ENCODE measurements around the gene TESMIN.

The TESMIN gene

GRCh38 chr11:68761801-68762200 is 10.5 kb upstream of the TESMIN start:
- H3K4me1 ChIP-seq (ENCODE audit: insufficient read depth, low read length) = no peaks in the 10 kb centered on the region
- no peak overlapping the region for H3K9ac ChIP-seq (ENCODE audit: low read length)
- peaks cover 77% of the 10 kb centered on the region for H3K36me3 ChIP-seq (ENCODE audit: insufficient read depth, low read length)
- no peak overlapping the region for H3K4me3 ChIP-seq (ENCODE audit: low read depth in 1 of 2, low read length in 2 of 2)
- no peaks in the 10 kb centered on the region for H3K27me3 ChIP-seq (ENCODE audit: control insufficient read depth in 1 of 2, insufficient read depth in 2 of 2, low read length in 2 of 2)
- H3K9me3 ChIP-seq (ENCODE audit: low read length) = no peaks in the 10 kb centered on the region
- no peak overlapping the region for H3K27ac ChIP-seq (ENCODE audit: low read depth, low read length)

GRCh38 chr11:68759991-68760390 is 8.7 kb upstream of the TESMIN start:
- Histone ChIP-seq H3K27me3 (ENCODE audit: control insufficient read depth in 1 of 2, insufficient read depth in 2 of 2, low read length in 2 of 2) (no peaks in the 10 kb centered on the region), H3K9me3 (ENCODE audit: low read length) (no peaks in the 10 kb centered on the region), H3K9ac (ENCODE audit: low read length) (no peak overlapping the region), H3K4me3 (ENCODE audit: low read depth in 1 of 2, low read length in 2 of 2) (no peak overlapping the region), H3K27ac (ENCODE audit: low read depth, low read length) (no peak overlapping the region), H3K36me3 (ENCODE audit: insufficient read depth, low read length) (peaks cover 74% of the 10 kb centered on the region), H3K4me1 (ENCODE audit: insufficient read depth, low read length) (no peaks in the 10 kb centered on the region)

GRCh38 chr11:68757711-68758110 is 6.4 kb upstream of the TESMIN start:
- H3K27ac ChIP-seq (ENCODE audit: low read depth, low read length) = no peak overlapping the region
- H3K27me3 ChIP-seq (ENCODE audit: control insufficient read depth in 1 of 2, insufficient read depth in 2 of 2, low read length in 2 of 2) = no peaks in the 10 kb centered on the region
- H3K4me1 ChIP-seq (ENCODE audit: insufficient read depth, low read length) = no peaks in the 10 kb centered on the region
- H3K36me3 ChIP-seq (ENCODE audit: insufficient read depth, low read length) = peaks cover 64% of the 10 kb centered on the region
- no peak overlapping the region for H3K4me3 ChIP-seq (ENCODE audit: low read depth in 1 of 2, low read length in 2 of 2)
- no peaks in the 10 kb centered on the region for H3K9me3 ChIP-seq (ENCODE audit: low read length)
- no peak overlapping the region for H3K9ac ChIP-seq (ENCODE audit: low read length)

GRCh38 chr11:68756171-68756766 is 4.9 kb upstream of the TESMIN start:
- no peak overlapping the region for H3K4me3 ChIP-seq (ENCODE audit: low read depth in 1 of 2, low read length in 2 of 2)
- no peak overlapping the region for H3K9ac ChIP-seq (ENCODE audit: low read length)
- peaks cover 52% of the 10 kb centered on the region for H3K36me3 ChIP-seq (ENCODE audit: insufficient read depth, low read length)
- H3K27me3 ChIP-seq (ENCODE audit: control insufficient read depth in 1 of 2, insufficient read depth in 2 of 2, low read length in 2 of 2) = no peaks in the 10 kb centered on the region
- H3K9me3 ChIP-seq (ENCODE audit: low read length) = no peaks in the 10 kb centered on the region
- H3K4me1 ChIP-seq (ENCODE audit: insufficient read depth, low read length) = no peaks in the 10 kb centered on the region
- no peak overlapping the region for H3K27ac ChIP-seq (ENCODE audit: low read depth, low read length)

- no peak overlapping the region for H3K27ac ChIP-seq (ENCODE audit: low read depth, low read length)
- H3K4me3 ChIP-seq (ENCODE audit: low read depth in 1 of 2, low read length in 2 of 2) = no peak overlapping the region
- no peaks in the 10 kb centered on the region for H3K4me1 ChIP-seq (ENCODE audit: insufficient read depth, low read length)
- peaks cover 33% of the 10 kb centered on the region for H3K36me3 ChIP-seq (ENCODE audit: insufficient read depth, low read length)
- no peaks in the 10 kb centered on the region for H3K9me3 ChIP-seq (ENCODE audit: low read length)
- H3K9ac ChIP-seq (ENCODE audit: low read length) = no peak overlapping the region
- H3K27me3 ChIP-seq (ENCODE audit: control insufficient read depth in 1 of 2, insufficient read depth in 2 of 2, low read length in 2 of 2) = no peaks in the 10 kb centered on the region
Observed at GRCh38 chr11:68753300-68753699, 2.0 kb upstream of the TESMIN start.

- Histone ChIP-seq H3K27ac (ENCODE audit: low read depth, low read length) (no peak overlapping the region), H3K9ac (ENCODE audit: low read length) (no peak overlapping the region), H3K27me3 (ENCODE audit: control insufficient read depth in 1 of 2, insufficient read depth in 2 of 2, low read length in 2 of 2) (no peaks in the 10 kb centered on the region), H3K36me3 (ENCODE audit: insufficient read depth, low read length) (peaks cover 10% of the 10 kb centered on the region), H3K4me1 (ENCODE audit: insufficient read depth, low read length) (no peaks in the 10 kb centered on the region), H3K9me3 (ENCODE audit: low read length) (no peaks in the 10 kb centered on the region), H3K4me3 (ENCODE audit: low read depth in 1 of 2, low read length in 2 of 2) (peak overlapping the region in 1 of 2 donors; percentile 32)
Observed at GRCh38 chr11:68751004-68751325, 355 bp downstream of the TESMIN start.

GRCh38 chr11:68750195-68751003 is 921 bp downstream of the TESMIN start:
- no peak overlapping the region for H3K27ac ChIP-seq (ENCODE audit: low read depth, low read length)
- no peaks in the 10 kb centered on the region for H3K4me1 ChIP-seq (ENCODE audit: insufficient read depth, low read length)
- peaks cover 9% of the 10 kb centered on the region for H3K36me3 ChIP-seq (ENCODE audit: insufficient read depth, low read length)
- H3K4me3 ChIP-seq (ENCODE audit: low read depth in 1 of 2, low read length in 2 of 2) = no peak overlapping the region
- no peaks in the 10 kb centered on the region for H3K9me3 ChIP-seq (ENCODE audit: low read length)
- H3K27me3 ChIP-seq (ENCODE audit: control insufficient read depth in 1 of 2, insufficient read depth in 2 of 2, low read length in 2 of 2) = no peaks in the 10 kb centered on the region
- H3K9ac ChIP-seq (ENCODE audit: low read length) = no peak overlapping the region

GRCh38 chr11:68749229-68750123 is 1.8 kb downstream of the TESMIN start:
- Histone ChIP-seq H3K27ac (ENCODE audit: low read depth, low read length) (no peak overlapping the region), H3K4me1 (ENCODE audit: insufficient read depth, low read length) (no peaks in the 10 kb centered on the region), H3K36me3 (ENCODE audit: insufficient read depth, low read length) (peaks cover 2% of the 10 kb centered on the region), H3K9ac (ENCODE audit: low read length) (no peak overlapping the region), H3K4me3 (ENCODE audit: low read depth in 1 of 2, low read length in 2 of 2) (no peak overlapping the region), H3K9me3 (ENCODE audit: low read length) (no peaks in the 10 kb centered on the region), H3K27me3 (ENCODE audit: control insufficient read depth in 1 of 2, insufficient read depth in 2 of 2, low read length in 2 of 2) (no peaks in the 10 kb centered on the region)

- no peaks in the 10 kb centered on the region for H3K36me3 ChIP-seq (ENCODE audit: insufficient read depth, low read length)
- no peaks in the 10 kb centered on the region for H3K9me3 ChIP-seq (ENCODE audit: low read length)
- no peaks in the 10 kb centered on the region for H3K4me1 ChIP-seq (ENCODE audit: insufficient read depth, low read length)
- no peaks in the 10 kb centered on the region for H3K27me3 ChIP-seq (ENCODE audit: control insufficient read depth in 1 of 2, insufficient read depth in 2 of 2, low read length in 2 of 2)
- no peak overlapping the region for H3K9ac ChIP-seq (ENCODE audit: low read length)
- H3K4me3 ChIP-seq (ENCODE audit: low read depth in 1 of 2, low read length in 2 of 2) = no peak overlapping the region
- no peak overlapping the region for H3K27ac ChIP-seq (ENCODE audit: low read depth, low read length)
Observed at GRCh38 chr11:68748061-68748460, 3.3 kb downstream of the TESMIN start.

GRCh38 chr11:68743539-68743938 is 7.8 kb downstream of the TESMIN start:
- Histone ChIP-seq H3K4me1 (ENCODE audit: insufficient read depth, low read length) (no peaks in the 10 kb centered on the region), H3K27ac (ENCODE audit: low read depth, low read length) (no peak overlapping the region), H3K9me3 (ENCODE audit: low read length) (no peaks in the 10 kb centered on the region), H3K9ac (ENCODE audit: low read length) (no peak overlapping the region), H3K27me3 (ENCODE audit: control insufficient read depth in 1 of 2, insufficient read depth in 2 of 2, low read length in 2 of 2) (no peaks in the 10 kb centered on the region), H3K4me3 (ENCODE audit: low read depth in 1 of 2, low read length in 2 of 2) (no peak overlapping the region), H3K36me3 (ENCODE audit: insufficient read depth, low read length) (no peaks in the 10 kb centered on the region)

- H3K27ac ChIP-seq (ENCODE audit: low read depth, low read length) = no peak overlapping the region
- H3K9me3 ChIP-seq (ENCODE audit: low read length) = no peaks in the 10 kb centered on the region
- no peaks in the 10 kb centered on the region for H3K36me3 ChIP-seq (ENCODE audit: insufficient read depth, low read length)
Observed at GRCh38 chr11:68741463-68741862, 9.9 kb downstream of the TESMIN start.

More at GRCh38 chr11:68741463-68741862, 9.9 kb downstream of the TESMIN start:
- H3K4me1 ChIP-seq (ENCODE audit: insufficient read depth, low read length) = no peaks in the 10 kb centered on the region
- no peak overlapping the region for H3K4me3 ChIP-seq (ENCODE audit: low read depth in 1 of 2, low read length in 2 of 2)
- no peaks in the 10 kb centered on the region for H3K27me3 ChIP-seq (ENCODE audit: control insufficient read depth in 1 of 2, insufficient read depth in 2 of 2, low read length in 2 of 2)
- no peak overlapping the region for H3K9ac ChIP-seq (ENCODE audit: low read length)

Measured in muscle layer of colon (tissue), 2 donors.